ENCODE results near the gene INTS1.

- TF ChIP-seq CTCF (conservative IDR thresholded peaks at IDR 0.05) (no peak), ZFX (IDR thresholded peaks at IDR 0.05) (no peak)
Measured at GRCh38 chr7:1539882-1540775, 35.9 kb upstream of the INTS1 start.

Data from C4-2B (cell line).